Effector memory CD4-positive, alpha-beta T cell (primary cell): ENCODE measurements around the gene EXOC1L.
"Not testable (repeated sequence)": the region's sequence is repeated elsewhere in the genome, so short reads cannot be mapped to it uniquely, and the experiment has no call there.

Experiments used
- DNase-seq, 3 donors: peaks; one replicate each; pipeline ENCODE4 v3.0.0-alpha.2; 2020
- H3K27ac ChIP-seq: 2 replicates; pipeline ENCODE4 v1.7.0; 2013; ENCODE audit warnings: mild to moderate bottlenecking, low read length, moderate library complexity; ENCODE audit not compliant: insufficient read depth, poor library complexity, severe bottlenecking
- H3K27me3 ChIP-seq: replicated peaks from 2 replicates; pipeline ENCODE4 v1.7.0; 2013; ENCODE audit warnings: mild to moderate bottlenecking, low read length; ENCODE audit not compliant: insufficient read depth, control insufficient read depth, poor library complexity, severe bottlenecking
- H3K36me3 ChIP-seq: 2 replicates; pipeline ENCODE4 v1.7.0; 2013; ENCODE audit warnings: mild to moderate bottlenecking, low read length, moderate library complexity; ENCODE audit not compliant: control insufficient read depth, insufficient read depth
- H3K4me1 ChIP-seq: 2 replicates; pipeline ENCODE4 v1.7.0; 2013; ENCODE audit warnings: low read length, mild to moderate bottlenecking; ENCODE audit not compliant: control insufficient read depth, insufficient read depth, poor library complexity, severe bottlenecking
- H3K4me3 ChIP-seq: 2 replicates; pipeline ENCODE4 v1.7.0; 2013; ENCODE audit warnings: low read length, low read depth, mild to moderate bottlenecking; ENCODE audit not compliant: insufficient read depth, poor library complexity, severe bottlenecking
- H3K9me3 ChIP-seq: 2 replicates; pipeline ENCODE4 v1.7.0; 2013; ENCODE audit warnings: mild to moderate bottlenecking, low read length, moderate library complexity; ENCODE audit not compliant: control insufficient read depth

EXOC1L gene

GRCh38 chr4:55830716-55831115 is 11.1 kb downstream of the EXOC1L start:
- H3K4me1 ChIP-seq, result no peaks in the 10 kb centered on the region
- H3K27me3 ChIP-seq, result no peaks in the 10 kb centered on the region
- H3K4me3 ChIP-seq, result no peak overlapping the region
- no peaks in the 10 kb centered on the region for H3K36me3 ChIP-seq
- no peak for DNase-seq
- H3K27ac ChIP-seq, result no peak overlapping the region
- H3K9me3 ChIP-seq, result no peaks in the 10 kb centered on the region

- Histone ChIP-seq H3K36me3 (no peaks in the 10 kb centered on the region), H3K9me3 (peaks cover 3% of the 10 kb centered on the region), H3K27me3 (no peaks in the 10 kb centered on the region), H3K4me3 (no peak overlapping the region), H3K4me1 (no peaks in the 10 kb centered on the region), H3K27ac (no peak overlapping the region)
- no peak for DNase-seq
Observed at GRCh38 chr4:55834086-55834795, 14.7 kb downstream of the EXOC1L start.

GRCh38 chr4:55837903-55838302 is 18.3 kb downstream of the EXOC1L start:
- peaks cover 3% of the 10 kb centered on the region for H3K27me3 ChIP-seq
- no peak for DNase-seq
- no peak overlapping the region for H3K4me3 ChIP-seq
- H3K4me1 ChIP-seq, result no peaks in the 10 kb centered on the region
- no peak overlapping the region for H3K27ac ChIP-seq
- no peaks in the 10 kb centered on the region for H3K36me3 ChIP-seq
- peaks cover 3% of the 10 kb centered on the region for H3K9me3 ChIP-seq

DNA sequence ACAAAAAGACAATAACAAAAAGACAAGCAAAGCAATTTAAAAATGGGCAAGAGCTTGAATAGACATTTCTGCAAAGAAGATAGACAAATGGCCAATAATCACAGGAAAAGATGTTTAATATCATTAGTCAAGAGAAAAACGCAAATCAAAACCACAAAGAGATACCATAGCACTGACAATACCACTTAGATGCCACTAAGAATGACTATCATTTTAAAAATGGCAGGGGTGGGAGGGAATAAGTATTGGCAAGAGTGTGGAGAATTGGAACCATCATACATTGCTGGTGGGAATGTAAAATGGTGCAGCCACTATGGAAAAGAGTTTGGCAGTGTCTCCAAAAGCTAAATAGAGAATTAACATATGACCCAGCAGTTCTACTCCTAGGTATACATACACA is 18.8 kb downstream of the EXOC1L start:
- H3K36me3 ChIP-seq, result no peaks in the 10 kb centered on the region
- DNase-seq, result no peak
- H3K4me1 ChIP-seq, result no peaks in the 10 kb centered on the region
- no peak overlapping the region for H3K27ac ChIP-seq
- peaks cover 3% of the 10 kb centered on the region for H3K9me3 ChIP-seq
- H3K27me3 ChIP-seq, result peaks cover 3% of the 10 kb centered on the region
- no peak overlapping the region for H3K4me3 ChIP-seq

- no peaks in the 10 kb centered on the region for H3K4me1 ChIP-seq
- no peak overlapping the region for H3K27ac ChIP-seq
- peaks cover 3% of the 10 kb centered on the region for H3K27me3 ChIP-seq
- peaks cover 3% of the 10 kb centered on the region for H3K9me3 ChIP-seq
- H3K4me3 ChIP-seq, result no peak overlapping the region
- no peak for DNase-seq
- no peaks in the 10 kb centered on the region for H3K36me3 ChIP-seq
Observed at GRCh38 chr4:55838952-55839351, 19.4 kb downstream of the EXOC1L start.

GRCh38 chr4:55840956-55841355 is 21.4 kb downstream of the EXOC1L start:
- Histone ChIP-seq H3K4me1 (no peaks in the 10 kb centered on the region), H3K4me3 (no peak overlapping the region), H3K9me3 (peaks cover 3% of the 10 kb centered on the region), H3K27me3 (peaks cover 3% of the 10 kb centered on the region), H3K36me3 (no peaks in the 10 kb centered on the region), H3K27ac (no peak overlapping the region)
- no peak for DNase-seq

GRCh38 chr4:55841373-55842239 is 22.0 kb downstream of the EXOC1L start:
- H3K27ac ChIP-seq, DNase-seq, H3K4me3 ChIP-seq, H3K27me3 ChIP-seq, H3K36me3 ChIP-seq, H3K4me1 ChIP-seq, H3K9me3 ChIP-seq: not testable (repeated sequence)

GRCh38 chr4:55842312-55842711 is 22.7 kb downstream of the EXOC1L start:
- not testable (repeated sequence) for DNase-seq, H3K4me3 ChIP-seq, H3K36me3 ChIP-seq, H3K4me1 ChIP-seq, H3K27ac ChIP-seq, H3K9me3 ChIP-seq, H3K27me3 ChIP-seq

- H3K27ac ChIP-seq, result no peak overlapping the region
Observed at GRCh38 chr4:55849724-55850123, 30.1 kb downstream of the EXOC1L start.

GRCh38 chr4:55851885-55852284 is 32.3 kb downstream of the EXOC1L start:
- H3K9me3 ChIP-seq, result no peaks in the 10 kb centered on the region
- H3K27ac ChIP-seq, result no peak overlapping the region
- H3K36me3 ChIP-seq, result no peaks in the 10 kb centered on the region
- no peaks in the 10 kb centered on the region for H3K27me3 ChIP-seq
- DNase-seq, result no peak
- H3K4me1 ChIP-seq, result peaks cover 19% of the 10 kb centered on the region
- no peak overlapping the region for H3K4me3 ChIP-seq

More at GRCh38 chr4:55849724-55850123, 30.1 kb downstream of the EXOC1L start:
- Histone ChIP-seq H3K9me3 (no peaks in the 10 kb centered on the region), H3K4me3 (no peak overlapping the region), H3K27me3 (no peaks in the 10 kb centered on the region), H3K36me3 (no peaks in the 10 kb centered on the region), H3K4me1 (peaks cover 17% of the 10 kb centered on the region)
- no peak for DNase-seq
